HepG2 (cell line): Measurements from ENCODE around the gene ZBTB46. TPM values are rescaled to one million over a fixed set of nuclear protein-coding genes. Genes with fewer than 3 reads are reported as not detected.

Experiments
- EP300 ChIP-seq, 3 experiments: sonication (generic) in 1 of 3; formaldehyde crosslinking in 1 of 3; IDR thresholded peaks; 2 replicates each; pipeline versions ENCODE4 v1.5.1 to v1.6.1; 2011 to 2020; ENCODE audit warnings: low read depth in 2 of 3, low read length in 2 of 3, borderline replicate concordance in 1 of 3, improper control_type of control experiment in 1 of 3, mild to moderate bottlenecking in 1 of 3, missing genetic modification reagents in 1 of 3, moderate library complexity in 1 of 3
- GTF2F1 ChIP-seq: fragments of 150-350 bp; IDR thresholded peaks from 2 replicates; pipeline ENCODE4 v1.6.1; 2014; ENCODE audit warnings: low read length
- MIER2 ChIP-seq: IDR thresholded peaks from 2 replicates; pipeline ENCODE4 v1.6.1; 2016; ENCODE audit warnings: missing biosample characterization, missing genetic modification reagents
- MLLT10 ChIP-seq: sonication (generic); formaldehyde crosslinking; IDR thresholded peaks from 2 replicates; pipeline ENCODE4 v1.4.0; 2020; ENCODE audit warnings: missing genetic modification reagents
- NR2F1 ChIP-seq, 2 experiments: fragments of 450-650 bp in 1 of 2; formaldehyde crosslinking in 1 of 2; IDR thresholded peaks; 2 replicates each; pipeline versions ENCODE4 v1.5.0 to v1.6.1; 2016 to 2020; ENCODE audit warnings: mild to moderate bottlenecking in 1 of 2, missing compliant biosample characterization in 1 of 2, missing genetic modification reagents in 1 of 2, moderate library complexity in 1 of 2
- ZNF510 ChIP-seq: sonication (generic); formaldehyde crosslinking; IDR thresholded peaks from 2 replicates; pipeline ENCODE4 v1.4.0; 2020; ENCODE audit warnings: low read depth, mild to moderate bottlenecking, missing genetic modification reagents
- ZNF616 ChIP-seq: sonication (generic); formaldehyde crosslinking; IDR thresholded peaks from 2 replicates; pipeline ENCODE4 v1.5.0; 2020; ENCODE audit warnings: low read depth, mild to moderate bottlenecking, missing genetic modification reagents
- ZNF670 ChIP-seq: sonication (generic); formaldehyde crosslinking; IDR thresholded peaks from 2 replicates; pipeline ENCODE4 v1.8.0; 2022; ENCODE audit warnings: mild to moderate bottlenecking, missing genetic modification reagents, borderline replicate concordance
- ZNF674 ChIP-seq: sonication (generic); formaldehyde crosslinking; IDR thresholded peaks from 2 replicates; pipeline ENCODE4 v1.5.0; 2020; ENCODE audit warnings: low read depth, mild to moderate bottlenecking, missing genetic modification reagents
- ZNF788 ChIP-seq: sonication (generic); formaldehyde crosslinking; IDR thresholded peaks from 2 replicates; pipeline ENCODE4 v1.5.0; 2020; ENCODE audit warnings: mild to moderate bottlenecking, missing genetic modification reagents, borderline replicate concordance
- ZSCAN31 ChIP-seq: sonication (generic); formaldehyde crosslinking; IDR thresholded peaks from 2 replicates; pipeline ENCODE4 v1.5.0; 2020; ENCODE audit warnings: low read depth, mild to moderate bottlenecking, missing genetic modification reagents
- polyA plus RNA-seq, 8 experiments: library from polyadenylated mRNA; depleted of rRNA in 3 of 8; stranded (reverse) in 7 of 8; unstranded in 1 of 8; fragments of >200 nt; fragmentation: Illumina TruSeq in 4 of 8; extraction: Trizol in 4 of 8; gene quantifications; 2 replicates each; pipeline versions ENCODE4 v1.2.1 to v1.2.3, GENCODE V29; 2011 to 2016; ENCODE audit warnings: low read depth in 4 of 8, missing spikeins in 1 of 8, mixed read lengths in 1 of 8; ENCODE audit not compliant: insufficient read depth in 1 of 8
- total RNA-seq, 5 experiments: library from RNA; depleted of rRNA; stranded (reverse); fragments of >200 nt; fragmentation: Illumina TruSeq; extraction: Trizol; gene quantifications; 2 replicates each; pipeline ENCODE4 v1.2.3, GENCODE V29; 2016; ENCODE audit warnings: low read depth in 1 of 5
- TF ChIP-seq, protein P1 (sequence below): sonication (generic); formaldehyde crosslinking; IDR thresholded peaks from 2 replicates; pipeline ENCODE4 v1.4.0; 2020; ENCODE audit warnings: missing genetic modification reagents
- TF ChIP-seq, protein P2 (sequence below): sonication (generic); formaldehyde crosslinking; IDR thresholded peaks from 2 replicates; pipeline ENCODE4 v1.4.0; 2020; ENCODE audit warnings: missing genetic modification reagents
- TF ChIP-seq, protein P3 (sequence below): sonication (generic); formaldehyde crosslinking; IDR thresholded peaks from 2 replicates; pipeline ENCODE4 v1.5.0; 2020; ENCODE audit warnings: missing genetic modification reagents
- TF ChIP-seq, protein P4 (sequence below): sonication (generic); formaldehyde crosslinking; IDR thresholded peaks from 2 replicates; pipeline ENCODE4 v1.5.1; 2020; ENCODE audit warnings: mild to moderate bottlenecking, missing genetic modification reagents, moderate library complexity
- TF ChIP-seq, protein P5 (sequence below): fragments of 450-650 bp; IDR thresholded peaks from 2 replicates; pipeline ENCODE4 v1.6.1; 2016
- TF ChIP-seq, protein P6 (sequence below): sonication (generic); formaldehyde crosslinking; IDR thresholded peaks from 2 replicates; pipeline ENCODE4 v1.5.0; 2020; ENCODE audit warnings: mild to moderate bottlenecking, missing genetic modification reagents

Gene ZBTB46
- total and polyA plus RNA-seq, 2 of the 13 experiments (the other 11 are each of a cell fraction or from before 2014, with no cell fraction given): 1.6 to 13.5 TPM

DNA sequence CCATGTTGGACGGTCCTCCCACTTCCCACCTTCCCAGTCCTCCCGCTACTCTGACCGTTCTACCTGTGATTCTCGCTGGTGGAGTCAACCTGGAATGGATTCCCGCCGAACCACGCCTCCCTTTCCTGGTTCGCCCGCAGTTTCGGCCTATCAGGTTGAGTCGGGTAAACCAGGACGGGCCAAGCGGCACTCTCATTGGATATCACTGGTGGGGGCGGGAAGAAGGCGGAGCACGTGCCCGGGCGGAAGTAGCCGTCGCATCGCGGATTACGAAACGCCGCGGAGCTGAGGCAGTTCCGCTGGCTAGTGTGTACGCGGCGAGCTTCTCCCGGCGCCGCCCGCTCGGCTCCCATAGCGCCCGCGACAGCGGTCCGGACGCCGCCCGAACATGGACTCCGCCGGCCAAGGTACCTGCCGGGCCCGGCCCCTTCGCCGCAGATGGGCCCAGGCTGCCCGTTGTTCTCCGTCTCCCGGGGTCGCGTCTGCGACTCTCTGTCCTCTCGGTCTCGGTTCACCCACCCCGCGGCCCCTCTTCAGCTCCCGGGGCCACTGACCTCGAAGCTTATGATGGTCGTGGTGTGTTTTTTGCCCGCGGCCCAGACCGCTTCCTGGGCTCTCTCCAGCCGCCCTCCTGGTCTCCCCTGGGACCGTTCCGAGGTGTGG lies 34.0 kb upstream of the ZBTB46 start, which contains the start of gene TPD52L2 (continued):
- TF ChIP-seq, protein P1, sequence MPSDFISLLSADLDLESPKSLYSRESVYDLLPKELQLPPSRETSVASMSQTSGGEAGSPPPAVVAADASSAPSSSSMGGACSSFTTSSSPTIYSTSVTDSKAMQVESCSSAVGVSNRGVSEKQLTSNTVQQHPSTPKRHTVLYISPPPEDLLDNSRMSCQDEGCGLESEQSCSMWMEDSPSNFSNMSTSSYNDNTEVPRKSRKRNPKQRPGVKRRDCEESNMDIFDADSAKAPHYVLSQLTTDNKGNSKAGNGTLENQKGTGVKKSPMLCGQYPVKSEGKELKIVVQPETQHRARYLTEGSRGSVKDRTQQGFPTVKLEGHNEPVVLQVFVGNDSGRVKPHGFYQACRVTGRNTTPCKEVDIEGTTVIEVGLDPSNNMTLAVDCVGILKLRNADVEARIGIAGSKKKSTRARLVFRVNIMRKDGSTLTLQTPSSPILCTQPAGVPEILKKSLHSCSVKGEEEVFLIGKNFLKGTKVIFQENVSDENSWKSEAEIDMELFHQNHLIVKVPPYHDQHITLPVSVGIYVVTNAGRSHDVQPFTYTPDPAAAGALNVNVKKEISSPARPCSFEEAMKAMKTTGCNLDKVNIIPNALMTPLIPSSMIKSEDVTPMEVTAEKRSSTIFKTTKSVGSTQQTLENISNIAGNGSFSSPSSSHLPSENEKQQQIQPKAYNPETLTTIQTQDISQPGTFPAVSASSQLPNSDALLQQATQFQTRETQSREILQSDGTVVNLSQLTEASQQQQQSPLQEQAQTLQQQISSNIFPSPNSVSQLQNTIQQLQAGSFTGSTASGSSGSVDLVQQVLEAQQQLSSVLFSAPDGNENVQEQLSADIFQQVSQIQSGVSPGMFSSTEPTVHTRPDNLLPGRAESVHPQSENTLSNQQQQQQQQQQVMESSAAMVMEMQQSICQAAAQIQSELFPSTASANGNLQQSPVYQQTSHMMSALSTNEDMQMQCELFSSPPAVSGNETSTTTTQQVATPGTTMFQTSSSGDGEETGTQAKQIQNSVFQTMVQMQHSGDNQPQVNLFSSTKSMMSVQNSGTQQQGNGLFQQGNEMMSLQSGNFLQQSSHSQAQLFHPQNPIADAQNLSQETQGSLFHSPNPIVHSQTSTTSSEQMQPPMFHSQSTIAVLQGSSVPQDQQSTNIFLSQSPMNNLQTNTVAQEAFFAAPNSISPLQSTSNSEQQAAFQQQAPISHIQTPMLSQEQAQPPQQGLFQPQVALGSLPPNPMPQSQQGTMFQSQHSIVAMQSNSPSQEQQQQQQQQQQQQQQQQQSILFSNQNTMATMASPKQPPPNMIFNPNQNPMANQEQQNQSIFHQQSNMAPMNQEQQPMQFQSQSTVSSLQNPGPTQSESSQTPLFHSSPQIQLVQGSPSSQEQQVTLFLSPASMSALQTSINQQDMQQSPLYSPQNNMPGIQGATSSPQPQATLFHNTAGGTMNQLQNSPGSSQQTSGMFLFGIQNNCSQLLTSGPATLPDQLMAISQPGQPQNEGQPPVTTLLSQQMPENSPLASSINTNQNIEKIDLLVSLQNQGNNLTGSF (CRISPR knock-in tag): peak; percentile 88
- TF ChIP-seq GTF2F1 (peak; percentile 59; the same call in 1 of the 2 replicates), ZNF788 (CRISPR knock-in tag) (peak; percentile 98), ZNF670 (CRISPR knock-in tag) (no peak; the same call in 1 of the 2 replicates), MIER2 (CRISPR knock-in tag) (peak; percentile 63; the same call in 1 of the 2 replicates), ZSCAN31 (CRISPR knock-in tag) (no peak; the same call in none of the 2 replicates), MLLT10 (no peak), ZNF510 (CRISPR knock-in tag) (peak; percentile 63; the same call in 1 of the 2 replicates), ZNF616 (no peak; the same call in 1 of the 2 replicates), ZNF674 (no peak), NR2F1 (CRISPR knock-in tag; IDR thresholded peaks at IDR 0.05) (no peak), EP300 (IDR thresholded peaks at IDR 0.05; ENCODE audit: low read depth in 2 of 2, low read length in 2 of 2) (peak; percentile 34 to 48; a peak in 1 of 4 replicates), EP300 (CRISPR knock-in tag; IDR thresholded peaks at IDR 0.05; ENCODE audit: borderline replicate concordance) (no peak)
- TF ChIP-seq, protein P2, sequence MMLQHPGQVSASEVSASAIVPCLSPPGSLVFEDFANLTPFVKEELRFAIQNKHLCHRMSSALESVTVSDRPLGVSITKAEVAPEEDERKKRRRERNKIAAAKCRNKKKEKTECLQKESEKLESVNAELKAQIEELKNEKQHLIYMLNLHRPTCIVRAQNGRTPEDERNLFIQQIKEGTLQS: peak; percentile 84
- TF ChIP-seq, protein P3, sequence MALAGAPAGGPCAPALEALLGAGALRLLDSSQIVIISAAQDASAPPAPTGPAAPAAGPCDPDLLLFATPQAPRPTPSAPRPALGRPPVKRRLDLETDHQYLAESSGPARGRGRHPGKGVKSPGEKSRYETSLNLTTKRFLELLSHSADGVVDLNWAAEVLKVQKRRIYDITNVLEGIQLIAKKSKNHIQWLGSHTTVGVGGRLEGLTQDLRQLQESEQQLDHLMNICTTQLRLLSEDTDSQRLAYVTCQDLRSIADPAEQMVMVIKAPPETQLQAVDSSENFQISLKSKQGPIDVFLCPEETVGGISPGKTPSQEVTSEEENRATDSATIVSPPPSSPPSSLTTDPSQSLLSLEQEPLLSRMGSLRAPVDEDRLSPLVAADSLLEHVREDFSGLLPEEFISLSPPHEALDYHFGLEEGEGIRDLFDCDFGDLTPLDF (CRISPR knock-in tag): peak; percentile 89
- TF ChIP-seq, protein P4, sequence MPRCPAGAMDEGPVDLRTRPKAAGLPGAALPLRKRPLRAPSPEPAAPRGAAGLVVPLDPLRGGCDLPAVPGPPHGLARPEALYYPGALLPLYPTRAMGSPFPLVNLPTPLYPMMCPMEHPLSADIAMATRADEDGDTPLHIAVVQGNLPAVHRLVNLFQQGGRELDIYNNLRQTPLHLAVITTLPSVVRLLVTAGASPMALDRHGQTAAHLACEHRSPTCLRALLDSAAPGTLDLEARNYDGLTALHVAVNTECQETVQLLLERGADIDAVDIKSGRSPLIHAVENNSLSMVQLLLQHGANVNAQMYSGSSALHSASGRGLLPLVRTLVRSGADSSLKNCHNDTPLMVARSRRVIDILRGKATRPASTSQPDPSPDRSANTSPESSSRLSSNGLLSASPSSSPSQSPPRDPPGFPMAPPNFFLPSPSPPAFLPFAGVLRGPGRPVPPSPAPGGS (CRISPR knock-in tag): peak; percentile 89
- TF ChIP-seq, protein P5, sequence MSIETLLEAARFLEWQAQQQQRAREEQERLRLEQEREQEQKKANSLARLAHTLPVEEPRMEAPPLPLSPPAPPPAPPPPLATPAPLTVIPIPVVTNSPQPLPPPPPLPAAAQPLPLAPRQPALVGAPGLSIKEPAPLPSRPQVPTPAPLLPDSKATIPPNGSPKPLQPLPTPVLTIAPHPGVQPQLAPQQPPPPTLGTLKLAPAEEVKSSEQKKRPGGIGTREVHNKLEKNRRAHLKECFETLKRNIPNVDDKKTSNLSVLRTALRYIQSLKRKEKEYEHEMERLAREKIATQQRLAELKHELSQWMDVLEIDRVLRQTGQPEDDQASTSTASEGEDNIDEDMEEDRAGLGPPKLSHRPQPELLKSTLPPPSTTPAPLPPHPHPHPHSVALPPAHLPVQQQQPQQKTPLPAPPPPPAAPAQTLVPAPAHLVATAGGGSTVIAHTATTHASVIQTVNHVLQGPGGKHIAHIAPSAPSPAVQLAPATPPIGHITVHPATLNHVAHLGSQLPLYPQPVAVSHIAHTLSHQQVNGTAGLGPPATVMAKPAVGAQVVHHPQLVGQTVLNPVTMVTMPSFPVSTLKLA: peak; percentile 98
- TF ChIP-seq, protein P6, sequence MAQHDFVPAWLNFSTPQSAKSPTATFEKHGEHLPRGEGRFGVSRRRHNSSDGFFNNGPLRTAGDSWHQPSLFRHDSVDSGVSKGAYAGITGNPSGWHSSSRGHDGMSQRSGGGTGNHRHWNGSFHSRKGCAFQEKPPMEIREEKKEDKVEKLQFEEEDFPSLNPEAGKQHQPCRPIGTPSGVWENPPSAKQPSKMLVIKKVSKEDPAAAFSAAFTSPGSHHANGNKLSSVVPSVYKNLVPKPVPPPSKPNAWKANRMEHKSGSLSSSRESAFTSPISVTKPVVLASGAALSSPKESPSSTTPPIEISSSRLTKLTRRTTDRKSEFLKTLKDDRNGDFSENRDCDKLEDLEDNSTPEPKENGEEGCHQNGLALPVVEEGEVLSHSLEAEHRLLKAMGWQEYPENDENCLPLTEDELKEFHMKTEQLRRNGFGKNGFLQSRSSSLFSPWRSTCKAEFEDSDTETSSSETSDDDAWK (CRISPR knock-in tag): no peak
